Measurements from ENCODE around the gene BICDL2. TPM values are rescaled to one million over a fixed set of nuclear protein-coding genes. Genes with fewer than 3 reads are reported as not detected.
A peak's percentile ranks its signal among the peaks of the same experiment; 100 is the strongest.

BICDL2 gene
- total and polyA plus RNA-seq, 9 of the 15 experiments (the other 6 are each of a cell fraction or from before 2014, with no cell fraction given): 0.09 to 0.28 (median 0.09) TPM; not detected in 6

GRCh38 chr16:3023669-3024478, 12.9 kb downstream of the BICDL2 start, which contains the start of the genes HCFC1R1 and THOC6 (continued):
- TF ChIP-seq ZNF431 (CRISPR knock-in tag; IDR thresholded peaks at IDR 0.05) (0 out of 2 replicates have a peak, but pooled peaks have one; percentile 33), NFRKB (IDR thresholded peaks at IDR 0.05; ENCODE audit: low read depth) (no peak; the same call in 1 of the 2 replicates), TOE1 (IDR thresholded peaks at IDR 0.05; ENCODE audit: borderline replicate concordance) (peak; percentile 88; the same call in 1 of the 2 replicates), TOE1 (CRISPR knock-in tag; IDR thresholded peaks at IDR 0.05; ENCODE audit: borderline replicate concordance, low read depth) (no peak), ZMIZ1 (IDR thresholded peaks at IDR 0.05; ENCODE audit: low read depth in 2 of 2, low read length in 2 of 2) (peak in 1 of 2 experiments; percentile 56; a peak in 1 of 4 replicates), NR2F6 (CRISPR knock-in tag; IDR thresholded peaks at IDR 0.05) (no peak), ZFP91 (CRISPR knock-in tag; IDR thresholded peaks at IDR 0.05) (no peak), NBN (IDR thresholded peaks at IDR 0.05; ENCODE audit: low read depth) (no peak), GTF2A2 (tag; IDR thresholded peaks at IDR 0.05) (no peak), ATF2 (CRISPR knock-in tag; IDR thresholded peaks at IDR 0.05) (no peak), DMBX1 (CRISPR knock-in tag; IDR thresholded peaks at IDR 0.05; ENCODE audit: borderline replicate concordance) (no peak), TSC22D4 (tag; IDR thresholded peaks at IDR 0.05) (no peak), SRSF7 (optimal IDR thresholded peaks at IDR 0.05; ENCODE audit: low read depth, low read length) (no peak), ZNF253 (CRISPR knock-in tag; conservative IDR thresholded peaks at IDR 0.05) (0 out of 2 replicates have a peak, but pooled peaks have one; percentile 50), EHMT2 (IDR thresholded peaks at IDR 0.05) (no peak), ZNF785 (CRISPR knock-in tag; IDR thresholded peaks at IDR 0.05) (no peak), DACH1 (IDR thresholded peaks at IDR 0.05; ENCODE audit: partially characterized antibody) (no peak), MLX (CRISPR knock-in tag; conservative IDR thresholded peaks at IDR 0.05) (no peak), TEAD1 (CRISPR knock-in tag; IDR thresholded peaks at IDR 0.05) (peak; percentile 56; a peak in 2 of 4 replicates), DDX20 (tag; IDR thresholded peaks at IDR 0.05; ENCODE audit: low read depth) (no peak), TARDBP (IDR thresholded peaks at IDR 0.05) (no peak)

All from K562 (cell line).